NCI-H2029 (cell line): ENCODE measurements around the gene NMRK2.
A peak's percentile ranks its signal among the peaks of the same experiment; 100 is the strongest.
"Not testable (repeated sequence)": the region's sequence is repeated elsewhere in the genome, so short reads cannot be mapped to it uniquely, and the experiment has no call there.

Source experiments
- DNase-seq: peaks from one replicate; lab custom pipeline; 2025; lab: John Stamatoyannopoulos, UW

NMRK2 gene

DNA sequence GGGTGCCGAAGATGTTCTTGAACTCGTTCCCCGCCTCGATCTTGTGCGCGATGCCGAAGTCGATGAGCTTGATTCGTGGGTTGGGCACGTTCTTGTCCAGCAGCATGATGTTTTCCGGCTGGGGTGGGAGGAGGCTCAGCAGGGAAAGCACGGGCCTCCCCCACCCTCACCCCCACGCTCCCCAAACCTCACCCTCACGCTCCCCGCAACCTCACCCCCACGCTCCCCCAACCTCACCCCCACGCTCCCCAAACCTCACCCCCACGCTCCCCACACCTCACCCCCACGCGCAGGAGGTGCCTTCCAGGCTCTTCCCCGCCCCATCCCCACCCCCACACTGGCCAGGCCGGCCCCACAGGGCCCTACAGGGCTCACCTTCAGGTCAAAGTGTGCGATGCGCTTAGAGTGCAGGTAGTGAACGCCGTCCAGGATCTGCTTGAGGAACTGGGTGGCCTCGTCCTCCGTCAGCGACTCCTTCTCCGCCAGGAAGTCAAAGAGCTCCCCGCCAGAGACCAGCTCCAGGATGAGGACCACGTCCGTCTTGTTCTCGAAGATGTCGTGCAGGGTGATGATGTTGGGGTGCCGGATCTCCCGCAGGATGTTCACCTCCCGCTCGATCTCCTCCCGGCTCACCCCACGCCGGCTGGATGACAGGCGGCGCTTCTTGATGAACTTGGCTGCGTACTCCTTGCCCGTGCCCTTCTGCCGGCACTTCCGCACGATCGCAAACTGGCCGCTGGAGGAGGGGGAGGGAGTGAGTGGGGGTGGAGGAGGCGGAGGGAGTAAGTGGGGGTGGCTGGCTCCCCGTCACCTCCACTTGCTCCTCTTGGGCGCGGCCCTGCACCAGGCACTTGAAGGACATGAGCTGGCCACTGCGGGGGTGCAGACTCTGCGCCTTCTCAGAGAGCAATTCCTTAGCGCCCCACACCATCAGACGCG lies 31.7 kb downstream of the NMRK2 start:
- no peak for DNase-seq

DNA sequence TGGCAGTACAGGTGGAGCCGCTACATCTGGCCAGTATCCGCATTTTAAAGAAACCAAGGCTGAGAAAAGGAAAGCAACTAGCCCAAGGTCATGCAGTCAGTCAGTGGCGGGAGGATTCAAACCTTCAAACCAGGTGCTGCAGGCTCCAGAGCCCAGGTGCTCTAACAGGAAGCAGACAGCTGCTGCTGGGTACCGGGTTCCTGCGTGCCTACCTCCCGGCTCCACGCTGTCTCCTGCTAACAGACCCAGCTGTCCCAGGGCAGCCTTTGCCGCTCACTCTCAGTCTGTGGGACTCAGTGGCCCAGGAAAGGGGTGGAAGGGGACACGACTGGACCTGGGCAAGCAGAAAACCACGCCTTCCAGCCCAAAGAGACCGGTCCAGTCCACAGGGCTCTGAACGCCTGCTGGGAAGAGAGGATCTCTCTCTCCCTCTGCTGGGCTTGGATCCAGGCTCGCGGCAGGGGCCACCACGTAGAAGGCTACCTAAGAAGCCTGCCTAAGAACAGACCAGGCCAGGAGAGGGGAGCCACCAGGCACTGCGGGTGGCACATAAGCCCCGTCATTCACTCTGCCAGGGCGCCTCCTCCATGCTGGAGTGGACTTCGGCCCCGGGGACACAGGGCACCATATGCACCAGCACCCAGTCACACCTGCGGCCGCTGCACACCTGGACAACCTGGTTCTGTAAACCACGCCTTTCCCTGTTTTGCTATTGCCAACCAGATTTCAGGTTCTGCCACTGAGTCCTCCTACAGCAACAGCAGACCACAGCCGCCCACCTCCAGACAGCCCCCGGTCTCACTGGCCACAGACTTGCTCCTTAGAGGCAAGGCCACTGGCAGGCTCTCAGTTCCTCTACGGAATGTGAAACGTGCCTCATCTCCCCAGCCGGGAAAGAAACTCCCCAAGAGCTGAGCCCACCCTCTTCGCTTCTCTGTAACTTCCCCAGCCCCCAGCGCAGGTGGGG lies 33.5 kb downstream of the NMRK2 start:
- no peak for DNase-seq

GRCh38 chr19:3967983-3968382 lies 35.1 kb downstream of the NMRK2 start:
- not testable (repeated sequence) for DNase-seq

- DNase-seq, result peak; percentile 95
These were observed 35.9 kb downstream of the NMRK2 start for GRCh38 chr19:3968556-3969434.

DNA sequence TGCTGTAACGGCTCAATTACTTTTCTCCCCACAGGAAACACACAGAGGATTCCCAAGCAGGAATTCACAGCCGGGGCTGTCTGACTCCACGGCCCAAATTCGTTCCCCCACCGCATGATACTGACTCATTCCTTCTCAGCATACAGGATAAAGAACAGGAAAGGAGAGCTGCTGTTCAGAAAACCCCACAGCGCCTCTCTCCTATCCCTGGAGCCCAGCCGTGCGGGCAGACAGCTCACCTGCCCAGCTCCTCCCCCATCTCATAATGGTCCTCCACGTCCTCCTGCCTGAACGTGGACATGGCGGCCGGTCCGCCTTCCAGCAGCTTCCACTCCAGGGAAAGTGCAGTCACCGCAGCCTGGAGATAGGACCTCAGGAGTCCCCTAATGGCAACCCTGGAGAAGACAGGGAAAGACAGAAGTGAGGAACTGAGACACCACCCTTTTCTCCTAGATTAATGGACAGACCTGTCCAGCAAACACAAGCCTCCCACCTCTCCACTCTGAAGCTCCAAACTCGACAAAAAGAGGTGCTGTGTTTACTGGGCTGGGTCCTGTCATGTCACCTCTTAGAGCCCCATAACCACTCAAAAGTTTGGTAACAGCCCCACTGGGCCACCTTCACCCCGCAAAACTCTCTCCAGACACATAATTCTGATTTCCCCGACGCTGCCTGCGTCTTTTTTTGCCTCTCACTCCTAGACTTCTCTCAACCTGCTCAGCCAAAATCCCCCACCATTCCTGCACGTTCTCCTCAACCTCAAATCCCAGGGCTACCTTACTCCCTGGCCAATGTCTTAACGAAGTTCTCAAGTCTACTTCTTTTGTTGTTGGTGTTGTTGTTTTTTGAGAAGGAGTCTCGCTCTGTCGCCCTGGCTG lies 36.8 kb downstream of the NMRK2 start:
- DNase-seq, result no peak

GRCh38 chr19:3970313-3970807 lies 37.5 kb downstream of the NMRK2 start:
- DNase-seq, result no peak

- peak; percentile 98 for DNase-seq
These were observed 38.1 kb downstream of the NMRK2 start, which contains the start of gene DAPK3 for GRCh38 chr19:3970808-3971598. Gene DAPK3 (minus strand): TSS chr19:3971099. CDS start chr19:3969735, 1,364 bp downstream.

GRCh38 chr19:3975144-3975543 lies 42.3 kb downstream of the NMRK2 start:
- DNase-seq, result no peak

GRCh38 chr19:3975637-3976087 lies 42.8 kb downstream of the NMRK2 start:
- no peak for DNase-seq

DNA sequence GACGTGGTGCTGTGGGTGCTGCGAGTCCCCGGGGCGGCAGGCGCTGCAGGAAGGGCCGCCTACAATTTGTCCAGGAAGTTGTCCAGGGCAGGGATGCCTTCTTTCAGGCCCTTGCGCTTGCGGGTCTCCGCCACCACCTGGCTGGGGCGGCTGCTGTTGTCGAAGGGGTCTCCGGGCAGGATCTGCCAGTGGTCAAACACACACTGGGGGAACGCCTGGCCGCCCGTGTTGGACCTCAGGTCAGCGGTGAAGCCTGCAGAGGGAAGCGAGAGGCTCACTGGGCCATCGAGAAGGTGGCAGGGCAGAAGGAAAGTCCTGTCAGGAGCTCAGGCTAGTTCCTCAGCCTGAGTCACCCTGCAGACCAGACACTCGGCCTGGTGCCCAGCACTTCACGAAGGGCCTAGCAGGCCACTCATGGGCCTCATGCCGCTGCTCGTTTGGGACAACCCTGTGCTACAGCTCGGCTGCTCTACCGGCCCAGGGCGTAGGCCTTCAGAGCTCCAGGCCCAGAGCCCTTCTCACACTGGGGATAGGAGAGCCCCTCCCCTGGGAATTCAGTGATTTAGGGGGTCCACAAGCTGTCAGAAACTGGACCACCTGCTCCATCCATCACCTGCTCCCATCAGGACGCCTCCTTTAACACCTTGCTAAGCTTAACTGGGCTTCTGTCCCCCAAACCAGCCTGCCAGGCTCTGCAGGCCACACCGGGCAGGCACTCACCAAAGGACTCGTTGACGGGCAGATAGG lies 43.8 kb downstream of the NMRK2 start:
- no peak for DNase-seq

DNA sequence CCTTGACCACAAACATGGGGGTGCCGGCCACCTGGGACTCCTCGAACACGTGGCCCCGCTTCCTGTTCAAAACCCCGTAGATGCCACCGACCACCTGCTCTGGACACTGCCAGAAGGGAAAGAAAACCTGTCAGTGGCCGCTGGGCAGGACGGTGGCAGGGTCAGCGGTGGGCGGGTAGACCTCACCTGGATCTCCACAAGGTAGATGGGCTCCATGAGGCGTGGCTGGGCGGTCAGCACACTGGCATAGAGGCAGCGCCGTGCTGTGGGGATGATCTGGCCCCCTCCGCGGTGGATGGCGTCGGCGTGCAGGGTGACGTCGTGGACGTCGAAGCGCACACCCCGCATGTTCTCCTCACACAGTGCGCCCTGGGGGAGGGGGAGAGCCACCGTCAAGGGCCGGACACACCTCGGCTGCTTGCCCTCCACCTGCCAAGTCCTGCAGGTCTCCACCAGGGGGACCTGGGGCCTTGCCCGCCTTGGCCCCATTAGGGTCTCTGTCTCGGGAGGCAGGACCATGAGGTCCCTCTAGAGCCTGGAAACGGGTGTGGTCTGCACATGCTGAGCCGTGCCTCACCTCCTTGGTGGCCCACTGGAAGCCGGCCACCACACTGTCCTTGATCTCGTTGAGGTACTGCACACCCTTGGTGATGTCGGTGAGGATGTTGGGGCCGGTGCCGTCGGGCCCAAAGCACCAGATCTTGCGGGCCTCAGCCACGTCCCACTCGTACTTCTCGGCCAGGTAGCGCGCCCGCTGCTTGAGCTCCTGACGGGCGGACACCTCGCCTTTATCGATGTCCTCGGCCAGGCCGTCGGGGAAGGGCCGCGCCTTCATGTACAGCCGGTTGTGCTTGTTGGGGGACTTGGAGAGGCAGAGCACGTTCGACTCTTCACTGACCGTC lies 44.6 kb downstream of the NMRK2 start:
- no peak for DNase-seq

DNA sequence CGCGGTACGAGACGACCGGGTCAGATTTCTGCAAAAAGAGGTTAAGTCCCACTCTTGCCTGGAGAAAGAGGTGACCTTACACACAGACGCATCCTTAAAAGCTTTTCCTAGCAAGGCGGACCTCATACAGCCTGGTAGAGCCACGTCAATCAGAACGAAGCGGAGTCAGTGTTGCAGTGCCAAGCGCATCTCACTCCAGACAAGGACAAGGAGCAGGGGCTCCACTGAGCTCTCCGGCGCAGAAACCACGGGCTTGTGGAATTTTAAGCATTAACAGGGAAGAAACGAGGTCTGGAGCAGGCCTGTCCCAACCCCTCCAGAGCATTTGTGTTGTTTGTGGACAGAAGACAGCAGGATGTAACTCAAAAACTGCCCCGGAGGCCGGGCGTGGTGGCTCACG lies 45.3 kb downstream of the NMRK2 start:
- no peak for DNase-seq

GRCh38 chr19:3979289-3979673 lies 46.4 kb downstream of the NMRK2 start:
- no peak for DNase-seq

DNA sequence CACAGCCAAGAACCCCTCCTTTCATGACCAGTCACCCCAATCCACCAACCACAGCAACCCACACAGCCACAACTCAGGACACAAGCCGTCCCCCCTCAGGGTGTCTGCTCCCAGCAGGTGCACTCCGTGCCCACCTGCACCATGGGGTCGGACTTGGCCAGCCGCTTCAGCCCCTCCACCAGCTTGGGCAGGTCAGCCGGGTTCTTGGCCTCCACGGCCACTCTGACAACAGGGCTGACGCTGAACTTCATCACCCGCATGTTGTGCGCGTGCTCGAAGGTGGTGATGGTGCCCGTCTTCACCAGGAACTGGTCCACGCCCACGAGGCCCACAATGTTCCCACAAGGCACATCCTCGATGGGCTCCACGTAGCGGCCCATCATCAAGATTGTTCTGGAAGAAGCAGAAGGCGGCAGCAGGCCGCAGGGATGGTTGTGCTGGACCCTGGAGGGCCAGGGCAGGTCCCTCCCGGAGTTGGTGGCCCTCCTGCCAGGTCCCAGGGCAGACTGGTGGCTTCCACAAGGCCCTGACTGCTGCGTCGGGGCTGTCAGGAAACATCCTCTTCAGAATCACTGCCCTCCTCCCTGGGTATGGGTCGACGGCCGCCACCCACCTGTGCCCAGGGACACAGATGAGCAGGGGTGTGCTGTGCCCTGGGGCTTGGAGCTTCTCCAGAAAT lies 46.9 kb downstream of the NMRK2 start:
- DNase-seq, result no peak

GRCh38 chr19:3980353-3981251 lies 47.7 kb downstream of the NMRK2 start:
- DNase-seq, result no peak

GRCh38 chr19:3981373-3981735 lies 48.5 kb downstream of the NMRK2 start:
- DNase-seq, result no peak
